Bladder microvascular endothelial cell (primary cell): Measurements from ENCODE around the gene ZNF396. TPM values are rescaled to one million over a fixed set of nuclear protein-coding genes. Genes with fewer than 3 reads are reported as not detected.

Experiments
- total RNA-seq: library from RNA; depleted of rRNA; stranded (reverse); fragments of >200 nt; gene quantifications from 2 replicates; pipeline ENCODE4 v1.2.3, GENCODE V29; 2014

ZNF396 gene
- 0.57 and 0.65 TPM in 2 replicates for total RNA-seq

DNA sequence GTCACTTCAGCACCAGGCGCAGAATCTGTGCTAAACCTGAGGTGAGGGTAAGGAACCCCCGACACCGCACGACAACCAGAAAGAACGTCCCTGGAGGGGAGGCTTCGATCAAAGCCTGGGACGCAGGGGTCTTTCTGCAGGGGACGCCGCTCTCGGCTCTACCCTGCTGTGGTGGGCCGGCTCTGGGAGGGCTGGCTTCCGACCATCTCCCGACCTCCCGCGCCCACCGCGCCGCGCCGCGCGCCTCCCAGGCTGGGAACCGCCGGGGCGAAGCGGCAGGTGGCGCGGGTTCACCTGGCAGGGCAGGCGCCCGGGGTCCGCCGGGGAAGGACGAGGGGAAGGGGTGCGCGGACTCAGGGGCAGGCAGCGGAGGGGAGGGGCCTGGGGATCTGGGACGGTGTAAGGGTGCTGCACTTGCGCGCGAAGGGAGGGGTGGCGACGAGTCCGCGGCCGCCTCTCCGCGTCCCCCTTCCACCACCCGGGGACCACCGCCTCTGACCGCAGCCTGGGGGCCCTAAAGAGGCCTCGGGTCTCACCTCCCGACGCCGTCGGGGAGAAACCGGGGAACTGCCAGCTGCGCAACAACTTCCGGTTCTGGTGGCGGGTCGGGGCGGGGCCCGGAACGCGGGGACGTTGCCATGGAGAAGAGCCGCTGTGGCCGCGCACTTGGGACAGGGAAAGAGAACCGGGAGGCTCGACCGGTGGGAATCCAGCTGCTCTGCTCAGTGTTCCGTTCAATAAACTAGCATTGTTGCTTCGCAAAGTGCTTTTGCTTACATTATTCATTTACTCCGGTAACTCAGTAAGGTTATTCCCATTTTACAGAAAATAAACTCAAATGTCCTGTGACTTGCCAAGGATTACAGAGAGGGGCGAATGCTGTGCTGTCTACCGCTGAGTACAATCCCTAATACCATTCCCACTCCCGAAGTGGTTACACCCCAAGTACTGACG, at the start of gene ZNF396:
ZNF396 (minus strand) TSS at position 596 of the 954 bp plus-strand sequence. CDS start 3,045 bp downstream, outside the sequence.

GRCh38 chr18:35343936-35344735, 33.0 kb downstream of the ZNF396 start, which contains the start of gene ZNF24:
ZNF24 (minus strand) TSS chr18:35344420; CDS start chr18:35340650, 3,770 bp downstream.

Other genes with a start within 250 kb of the ZNF396 start
- 3.9 and 12.3 TPM in 2 replicates for gene ZNF397, start 136.3 kb downstream of the ZNF396 start, total RNA-seq
- gene ZSCAN30, start 87.1 kb downstream of the ZNF396 start, total RNA-seq, result 7.9 and 15.9 TPM in 2 replicates
- 23.2 and 42.2 TPM in 2 replicates for gene ZNF24, start 32.9 kb downstream of the ZNF396 start, total RNA-seq
- 8.3 and 13.6 TPM in 2 replicates for gene INO80C, start 120.6 kb upstream of the ZNF396 start, total RNA-seq
- 169 and 285 TPM in 2 replicates for gene GALNT1, start 204.4 kb upstream of the ZNF396 start, total RNA-seq